NOMO-1 (cell line): ENCODE data around the gene ANO10.

Experiments
- DNase-seq, 2 experiments: peaks; one replicate each; lab custom pipeline; 2025; ENCODE audit not compliant: unreplicated experiment in 2 of 2; lab: John Stamatoyannopoulos, UW

Gene ANO10

GRCh38 chr3:43388915-43389314 lies 232.9 kb downstream of the ANO10 start:
- no peak for DNase-seq

GRCh38 chr3:43388175-43388574 lies 233.6 kb downstream of the ANO10 start:
- DNase-seq: no peak

GRCh38 chr3:43379343-43379742 lies 242.5 kb downstream of the ANO10 start:
- no peak for DNase-seq

GRCh38 chr3:43378066-43378935 lies 243.5 kb downstream of the ANO10 start:
- peak; percentile 23 to 50 for DNase-seq

GRCh38 chr3:43373560-43373928 lies 248.3 kb downstream of the ANO10 start:
- DNase-seq: no peak

- DNase-seq: no peak
Observed at GRCh38 chr3:43372809-43373559, 248.8 kb downstream of the ANO10 start.

- DNase-seq: no peak
Observed at GRCh38 chr3:43372007-43372740, 249.6 kb downstream of the ANO10 start.

GRCh38 chr3:43371494-43371893 lies 250.3 kb downstream of the ANO10 start:
- DNase-seq: no peak

- DNase-seq: no peak
Observed at GRCh38 chr3:43370293-43370980, 251.4 kb downstream of the ANO10 start.

GRCh38 chr3:43369404-43370292 lies 252.2 kb downstream of the ANO10 start:
- peak; percentile 68 to 71 for DNase-seq

GRCh38 chr3:43366885-43367284 lies 254.9 kb downstream of the ANO10 start:
- no peak for DNase-seq

- no peak for DNase-seq
Observed at GRCh38 chr3:43366481-43366880, 255.3 kb downstream of the ANO10 start.

GRCh38 chr3:43365601-43366305 lies 256.1 kb downstream of the ANO10 start:
- DNase-seq: no peak

GRCh38 chr3:43364926-43365325 lies 256.9 kb downstream of the ANO10 start:
- DNase-seq: no peak

GRCh38 chr3:43364494-43364893 lies 257.3 kb downstream of the ANO10 start:
- no peak for DNase-seq

- DNase-seq: no peak
Observed at GRCh38 chr3:43363621-43364266, 258.1 kb downstream of the ANO10 start.

- DNase-seq: no peak
Observed at GRCh38 chr3:43362961-43363360, 258.9 kb downstream of the ANO10 start.

- no peak for DNase-seq
Observed at GRCh38 chr3:43362183-43362582, 259.6 kb downstream of the ANO10 start.

GRCh38 chr3:43361077-43361476 lies 260.7 kb downstream of the ANO10 start:
- no peak for DNase-seq
